GM23338 (cell line): ENCODE data around the gene MINDY1.

Experiments used
- CREB1 ChIP-seq: fragments of 250-450 bp; sonication (Bioruptor Pico); IDR thresholded peaks from 2 replicates; pipeline ENCODE4 v1.5.0; 2020; ENCODE audit warnings: low read depth, mild to moderate bottlenecking, moderate library complexity
- CTCF ChIP-seq, 2 experiments: fragments of 200-600 bp in 1 of 2; sonication (generic) in 1 of 2; conservative IDR thresholded peaks; 2 replicates each; pipeline versions ENCODE4 v1.5.1 to v1.6.1; 2016 to 2017; ENCODE audit warnings: antibody characterized with exemption in 2 of 2, low read depth in 2 of 2, mild to moderate bottlenecking in 2 of 2, moderate library complexity in 1 of 2
- EZH2 ChIP-seq: fragments of 200-600 bp; sonication (generic); IDR thresholded peaks from one replicate; pipeline ENCODE4 v1.8.0; 2017; ENCODE audit warnings: antibody characterized with exemption, mild to moderate bottlenecking, low read depth; ENCODE audit not compliant: unreplicated experiment
- EZH2phosphoT487 ChIP-seq: fragments of 200-600 bp; sonication (generic); IDR thresholded peaks from one replicate; pipeline ENCODE4 v1.8.1; 2018; ENCODE audit warnings: antibody characterized with exemption; ENCODE audit not compliant: unreplicated experiment
- JUNB ChIP-seq: IDR thresholded peaks from one replicate; pipeline ENCODE4 v1.6.1; 2016; ENCODE audit warnings: antibody characterized with exemption; ENCODE audit not compliant: unreplicated experiment
- POLR2AphosphoS5 ChIP-seq: IDR thresholded peaks from 2 replicates; pipeline ENCODE4 v1.6.1; 2016; ENCODE audit warnings: antibody characterized with exemption, low read depth
- REST ChIP-seq: IDR thresholded peaks from one replicate; pipeline ENCODE4 v1.6.1; 2018; ENCODE audit warnings: antibody characterized with exemption; ENCODE audit not compliant: unreplicated experiment
- STAT1 ChIP-seq: IDR thresholded peaks from one replicate; pipeline ENCODE4 v1.6.1; 2016; ENCODE audit warnings: antibody characterized with exemption; ENCODE audit not compliant: unreplicated experiment
- ZNF114 ChIP-seq: fragments of 250-450 bp; sonication (Bioruptor Pico); IDR thresholded peaks from 2 replicates; pipeline ENCODE4 v1.5.0; 2020; ENCODE audit warnings: mild to moderate bottlenecking, moderate library complexity
- TF ChIP-seq, protein P1 (sequence below): IDR thresholded peaks from 2 replicates; pipeline ENCODE4 v1.6.1; 2016; ENCODE audit warnings: antibody characterized with exemption
- TF ChIP-seq, protein P2 (sequence below): fragments of 250-450 bp; sonication (Bioruptor Pico); IDR thresholded peaks from 2 replicates; pipeline ENCODE4 v1.5.0; 2020; ENCODE audit warnings: mild to moderate bottlenecking, moderate library complexity

DNA sequence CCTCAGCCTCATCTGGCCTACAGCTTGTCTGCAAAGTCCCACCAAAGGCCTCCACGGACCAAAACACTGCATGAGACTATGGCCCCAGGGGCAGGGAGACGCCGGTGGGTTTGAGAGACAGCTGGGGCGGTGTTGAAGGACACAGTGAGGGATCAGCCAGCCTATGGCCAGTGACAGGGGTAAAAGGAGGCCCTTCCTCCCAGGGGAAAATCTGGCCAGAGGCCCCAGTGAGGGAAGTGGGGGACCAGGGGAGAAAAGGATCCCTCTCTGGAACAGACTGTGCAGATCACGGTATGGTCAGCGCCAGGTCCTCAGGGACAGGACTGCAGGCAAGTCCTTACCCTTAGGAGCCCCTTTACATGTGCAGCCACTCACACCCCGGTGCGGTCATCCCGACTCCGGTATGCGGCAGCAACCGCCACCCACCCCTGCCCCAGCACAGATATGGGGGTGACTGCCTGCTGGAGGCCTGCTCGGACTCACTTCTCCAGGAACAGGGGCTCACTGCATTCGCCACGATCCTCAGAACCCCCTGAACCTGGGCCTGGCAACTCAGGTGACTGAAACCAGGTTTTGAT lies 33.4 kb downstream of the MINDY1 start:
- TF ChIP-seq CTCF (conservative IDR thresholded peaks at IDR 0.05; ENCODE audit: low read depth in 2 of 2) (no peak), EZH2 (no peak), CREB1 (no peak), EZH2phosphoT487 (no peak), REST (no peak), POLR2AphosphoS5 (no peak), STAT1 (no peak), JUNB (no peak), ZNF114 (CRISPR knock-in tag) (no peak)
- TF ChIP-seq, protein P1, sequence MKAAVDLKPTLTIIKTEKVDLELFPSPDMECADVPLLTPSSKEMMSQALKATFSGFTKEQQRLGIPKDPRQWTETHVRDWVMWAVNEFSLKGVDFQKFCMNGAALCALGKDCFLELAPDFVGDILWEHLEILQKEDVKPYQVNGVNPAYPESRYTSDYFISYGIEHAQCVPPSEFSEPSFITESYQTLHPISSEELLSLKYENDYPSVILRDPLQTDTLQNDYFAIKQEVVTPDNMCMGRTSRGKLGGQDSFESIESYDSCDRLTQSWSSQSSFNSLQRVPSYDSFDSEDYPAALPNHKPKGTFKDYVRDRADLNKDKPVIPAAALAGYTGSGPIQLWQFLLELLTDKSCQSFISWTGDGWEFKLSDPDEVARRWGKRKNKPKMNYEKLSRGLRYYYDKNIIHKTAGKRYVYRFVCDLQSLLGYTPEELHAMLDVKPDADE: no peak
- TF ChIP-seq, protein P2, sequence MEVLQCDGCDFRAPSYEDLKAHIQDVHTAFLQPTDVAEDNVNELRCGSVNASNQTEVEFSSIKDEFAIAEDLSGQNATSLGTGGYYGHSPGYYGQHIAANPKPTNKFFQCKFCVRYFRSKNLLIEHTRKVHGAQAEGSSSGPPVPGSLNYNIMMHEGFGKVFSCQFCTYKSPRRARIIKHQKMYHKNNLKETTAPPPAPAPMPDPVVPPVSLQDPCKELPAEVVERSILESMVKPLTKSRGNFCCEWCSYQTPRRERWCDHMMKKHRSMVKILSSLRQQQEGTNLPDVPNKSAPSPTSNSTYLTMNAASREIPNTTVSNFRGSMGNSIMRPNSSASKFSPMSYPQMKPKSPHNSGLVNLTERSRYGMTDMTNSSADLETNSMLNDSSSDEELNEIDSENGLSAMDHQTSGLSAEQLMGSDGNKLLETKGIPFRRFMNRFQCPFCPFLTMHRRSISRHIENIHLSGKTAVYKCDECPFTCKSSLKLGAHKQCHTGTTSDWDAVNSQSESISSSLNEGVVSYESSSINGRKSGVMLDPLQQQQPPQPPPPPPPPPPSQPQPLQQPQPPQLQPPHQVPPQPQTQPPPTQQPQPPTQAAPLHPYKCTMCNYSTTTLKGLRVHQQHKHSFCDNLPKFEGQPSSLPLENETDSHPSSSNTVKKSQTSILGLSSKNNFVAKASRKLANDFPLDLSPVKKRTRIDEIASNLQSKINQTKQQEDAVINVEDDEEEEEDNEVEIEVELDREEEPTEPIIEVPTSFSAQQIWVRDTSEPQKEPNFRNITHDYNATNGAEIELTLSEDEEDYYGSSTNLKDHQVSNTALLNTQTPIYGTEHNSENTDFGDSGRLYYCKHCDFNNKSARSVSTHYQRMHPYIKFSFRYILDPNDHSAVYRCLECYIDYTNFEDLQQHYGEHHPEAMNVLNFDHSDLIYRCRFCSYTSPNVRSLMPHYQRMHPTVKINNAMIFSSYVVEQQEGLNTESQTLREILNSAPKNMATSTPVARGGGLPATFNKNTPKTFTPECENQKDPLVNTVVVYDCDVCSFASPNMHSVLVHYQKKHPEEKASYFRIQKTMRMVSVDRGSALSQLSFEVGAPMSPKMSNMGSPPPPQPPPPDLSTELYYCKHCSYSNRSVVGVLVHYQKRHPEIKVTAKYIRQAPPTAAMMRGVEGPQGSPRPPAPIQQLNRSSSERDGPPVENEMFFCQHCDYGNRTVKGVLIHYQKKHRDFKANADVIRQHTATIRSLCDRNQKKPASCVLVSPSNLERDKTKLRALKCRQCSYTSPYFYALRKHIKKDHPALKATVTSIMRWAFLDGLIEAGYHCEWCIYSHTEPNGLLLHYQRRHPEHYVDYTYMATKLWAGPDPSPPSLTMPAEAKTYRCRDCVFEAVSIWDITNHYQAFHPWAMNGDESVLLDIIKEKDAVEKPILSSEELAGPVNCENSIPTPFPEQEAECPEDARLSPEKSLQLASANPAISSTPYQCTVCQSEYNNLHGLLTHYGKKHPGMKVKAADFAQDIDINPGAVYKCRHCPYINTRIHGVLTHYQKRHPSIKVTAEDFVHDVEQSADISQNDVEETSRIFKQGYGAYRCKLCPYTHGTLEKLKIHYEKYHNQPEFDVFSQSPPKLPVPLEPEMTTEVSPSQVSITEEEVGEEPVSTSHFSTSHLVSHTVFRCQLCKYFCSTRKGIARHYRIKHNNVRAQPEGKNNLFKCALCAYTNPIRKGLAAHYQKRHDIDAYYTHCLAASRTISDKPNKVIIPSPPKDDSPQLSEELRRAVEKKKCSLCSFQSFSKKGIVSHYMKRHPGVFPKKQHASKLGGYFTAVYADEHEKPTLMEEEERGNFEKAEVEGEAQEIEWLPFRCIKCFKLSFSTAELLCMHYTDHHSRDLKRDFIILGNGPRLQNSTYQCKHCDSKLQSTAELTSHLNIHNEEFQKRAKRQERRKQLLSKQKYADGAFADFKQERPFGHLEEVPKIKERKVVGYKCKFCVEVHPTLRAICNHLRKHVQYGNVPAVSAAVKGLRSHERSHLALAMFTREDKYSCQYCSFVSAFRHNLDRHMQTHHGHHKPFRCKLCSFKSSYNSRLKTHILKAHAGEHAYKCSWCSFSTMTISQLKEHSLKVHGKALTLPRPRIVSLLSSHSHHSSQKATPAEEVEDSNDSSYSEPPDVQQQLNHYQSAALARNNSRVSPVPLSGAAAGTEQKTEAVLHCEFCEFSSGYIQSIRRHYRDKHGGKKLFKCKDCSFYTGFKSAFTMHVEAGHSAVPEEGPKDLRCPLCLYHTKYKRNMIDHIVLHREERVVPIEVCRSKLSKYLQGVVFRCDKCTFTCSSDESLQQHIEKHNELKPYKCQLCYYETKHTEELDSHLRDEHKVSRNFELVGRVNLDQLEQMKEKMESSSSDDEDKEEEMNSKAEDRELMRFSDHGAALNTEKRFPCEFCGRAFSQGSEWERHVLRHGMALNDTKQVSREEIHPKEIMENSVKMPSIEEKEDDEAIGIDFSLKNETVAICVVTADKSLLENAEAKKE (CRISPR knock-in tag): no peak
